Tibial nerve (tissue), 4 donors: ENCODE data around the gene SPINK7. TPM values are rescaled to one million over a fixed set of nuclear protein-coding genes. Genes with fewer than 3 reads are reported as not detected.

Experiments used
- DNase-seq, 2 donors: peaks; one replicate each; pipeline ENCODE4 v3.0.0-alpha.2; 2019; ENCODE audit warnings: low spot score in 2 of 2
- H3K27ac ChIP-seq, 4 donors: fragments of 200-600 bp; sonication (generic) in 3 of 4; one replicate each; pipeline ENCODE4 v1.5.1; 2017 to 2019; ENCODE audit warnings: mild to moderate bottlenecking in 1 of 4
- H3K27me3 ChIP-seq, 2 donors: fragments of 200-600 bp; sonication (generic) in 1 of 2; one replicate each; pipeline versions ENCODE4 v1.5.1 to v1.6.0; 2017 to 2019
- H3K36me3 ChIP-seq, 3 donors: fragments of 200-600 bp; sonication (generic); one replicate each; pipeline ENCODE4 v1.5.1; 2018 to 2019
- H3K4me1 ChIP-seq, 4 donors: fragments of 200-600 bp; sonication (generic) in 3 of 4; one replicate each; pipeline ENCODE4 v1.5.1; 2017 to 2019
- H3K4me3 ChIP-seq, 4 donors: fragments of 200-600 bp; sonication (generic) in 3 of 4; one replicate each; pipeline ENCODE4 v1.5.1; 2017 to 2019; ENCODE audit warnings: mild to moderate bottlenecking in 1 of 4, moderate library complexity in 1 of 4
- H3K9me3 ChIP-seq, 4 donors: fragments of 200-600 bp; sonication (generic) in 3 of 4; one replicate each; pipeline ENCODE4 v1.5.1; 2017 to 2019
- EP300 ChIP-seq, 2 donors: sonication (generic); formaldehyde crosslinking; IDR thresholded peaks; one replicate each; pipeline ENCODE4 v1.6.1; 2017; ENCODE audit warnings: antibody characterized with exemption in 2 of 2, mild to moderate bottlenecking in 1 of 2
- POLR2A ChIP-seq, 2 donors: fragments of 450-650 bp; IDR thresholded peaks; one replicate each; pipeline ENCODE4 v1.6.1; 2017; ENCODE audit warnings: antibody characterized with exemption in 2 of 2, mild to moderate bottlenecking in 2 of 2, moderate library complexity in 2 of 2
- WGBS, 2 donors: methylation state at CpG; one replicate each; pipeline ENCODE4 v1.1.5; 2018; 5-methylcytosine and 5-hydroxymethylcytosine counted together
- total RNA-seq, 4 donors: library from RNA; depleted of rRNA; stranded (reverse); fragments of >200 nt; gene quantifications; one replicate each; pipeline ENCODE4 v1.1.0, GENCODE V29; 2016
- TF ChIP-seq, protein P1 (sequence below), 5 experiments: fragments of 200-600 bp in 3 of 5; fragments of 450-650 bp in 2 of 5; sonication (generic) in 3 of 5; IDR thresholded peaks; one replicate each; pipeline ENCODE4 v1.5.1; 2016 to 2019; ENCODE audit warnings: antibody characterized with exemption in 5 of 5, mild to moderate bottlenecking in 3 of 5, moderate library complexity in 2 of 5

Gene SPINK7
- total RNA-seq, 4 donors from 2014 or later, result not detected

DNA sequence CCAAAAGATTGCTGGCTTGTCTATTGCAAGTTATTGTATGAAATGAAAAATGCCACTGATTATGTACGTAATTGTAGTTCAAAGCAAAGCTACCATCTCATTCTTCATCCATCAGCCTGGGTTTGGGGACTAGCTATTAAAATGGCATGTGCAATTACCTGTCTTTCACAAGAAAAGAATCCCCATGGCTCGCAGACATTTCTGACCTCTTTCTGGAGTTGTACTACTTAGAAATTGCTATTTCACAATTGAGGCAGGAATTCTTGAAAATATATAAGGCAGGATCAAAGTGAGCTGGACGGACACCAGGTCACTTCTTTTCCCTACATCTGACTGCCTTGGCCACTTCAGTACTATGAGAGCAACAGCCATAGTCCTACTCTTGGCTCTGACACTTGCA is 23.0 kb downstream of the SPINK7 start, which contains the start of gene SPINK9:
TSS of gene SPINK9 (plus strand) at position 301 of the 400 bp plus-strand sequence. CDS start at position 356, 55 bp downstream.
- TF ChIP-seq EP300 (IDR thresholded peaks at IDR 0.05) (no peak), POLR2A (IDR thresholded peaks at IDR 0.05) (no peak)
- TF ChIP-seq, protein P1, sequence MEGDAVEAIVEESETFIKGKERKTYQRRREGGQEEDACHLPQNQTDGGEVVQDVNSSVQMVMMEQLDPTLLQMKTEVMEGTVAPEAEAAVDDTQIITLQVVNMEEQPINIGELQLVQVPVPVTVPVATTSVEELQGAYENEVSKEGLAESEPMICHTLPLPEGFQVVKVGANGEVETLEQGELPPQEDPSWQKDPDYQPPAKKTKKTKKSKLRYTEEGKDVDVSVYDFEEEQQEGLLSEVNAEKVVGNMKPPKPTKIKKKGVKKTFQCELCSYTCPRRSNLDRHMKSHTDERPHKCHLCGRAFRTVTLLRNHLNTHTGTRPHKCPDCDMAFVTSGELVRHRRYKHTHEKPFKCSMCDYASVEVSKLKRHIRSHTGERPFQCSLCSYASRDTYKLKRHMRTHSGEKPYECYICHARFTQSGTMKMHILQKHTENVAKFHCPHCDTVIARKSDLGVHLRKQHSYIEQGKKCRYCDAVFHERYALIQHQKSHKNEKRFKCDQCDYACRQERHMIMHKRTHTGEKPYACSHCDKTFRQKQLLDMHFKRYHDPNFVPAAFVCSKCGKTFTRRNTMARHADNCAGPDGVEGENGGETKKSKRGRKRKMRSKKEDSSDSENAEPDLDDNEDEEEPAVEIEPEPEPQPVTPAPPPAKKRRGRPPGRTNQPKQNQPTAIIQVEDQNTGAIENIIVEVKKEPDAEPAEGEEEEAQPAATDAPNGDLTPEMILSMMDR (IDR thresholded peaks at IDR 0.05), result no peak
- peaks cover 0 to 17% (median 0%) of the 10 kb centered on the region in 3 donors for H3K36me3 ChIP-seq
- no peaks in the 10 kb centered on the region for H3K4me1 ChIP-seq
- 87 to 93% methylated on average over 3 of the region's 3 CpGs for WGBS, 2 donors
- no peaks in the 10 kb centered on the region for H3K27me3 ChIP-seq
- no peak within 1 kb of the TSS for H3K4me3 ChIP-seq
- H3K27ac ChIP-seq, result no peak within 1 kb of the TSS
- DNase-seq, result no peak
- H3K9me3 ChIP-seq, result peaks cover 0 to 16% (median 2%) of the 10 kb centered on the region in 4 donors

GRCh38 chr5:148336704-148337435 is 24.6 kb downstream of the SPINK7 start:
- H3K36me3 ChIP-seq, result peaks cover 0 to 9% (median 0%) of the 10 kb centered on the region in 3 donors
- H3K4me3 ChIP-seq, result no peak overlapping the region
- TF ChIP-seq POLR2A (IDR thresholded peaks at IDR 0.05) (no peak), EP300 (IDR thresholded peaks at IDR 0.05) (no peak)
- TF ChIP-seq, protein P1 (IDR thresholded peaks at IDR 0.05), result no peak
- H3K9me3 ChIP-seq, result peaks cover 0 to 3% (median 0%) of the 10 kb centered on the region in 4 donors
- DNase-seq, result no peak
- 64 to 73% methylated on average over 3 of the region's 3 CpGs for WGBS, 2 donors
- no peaks in the 10 kb centered on the region for H3K4me1 ChIP-seq
- no peaks in the 10 kb centered on the region for H3K27me3 ChIP-seq
- no peak overlapping the region for H3K27ac ChIP-seq

DNA sequence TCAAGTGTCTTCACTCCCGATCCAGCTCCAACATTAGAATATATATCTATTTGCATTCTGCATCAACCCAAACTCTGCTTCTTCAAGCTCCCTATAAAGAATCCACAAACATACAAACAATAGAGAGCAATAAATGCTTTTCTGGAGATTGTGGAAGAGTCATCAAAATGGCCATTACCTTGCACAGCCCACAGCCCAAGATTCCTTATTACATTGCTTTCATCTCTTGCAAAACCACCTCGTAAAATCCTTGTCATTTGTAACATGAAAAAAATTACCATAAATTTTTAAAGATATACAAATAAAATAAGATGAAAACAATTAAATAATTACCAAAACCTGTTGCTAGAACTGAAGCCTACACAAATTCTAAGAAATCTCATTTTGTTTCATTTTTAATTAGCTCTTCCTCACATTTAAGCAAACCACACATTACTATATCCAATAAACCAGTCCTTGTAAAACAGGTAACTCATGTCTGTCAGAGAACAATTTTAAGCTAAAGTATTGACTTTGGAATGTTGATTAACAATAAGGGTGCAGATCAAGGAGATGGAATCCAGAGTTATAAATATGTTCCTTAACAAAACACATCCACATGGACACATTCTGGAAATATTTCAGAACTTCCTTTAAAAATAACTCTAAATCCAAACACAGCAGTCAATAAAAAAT is 30.3 kb downstream of the SPINK7 start:
- Histone ChIP-seq H3K36me3 (no peaks in the 10 kb centered on the region), H3K27ac (no peak overlapping the region), H3K9me3 (no peaks in the 10 kb centered on the region), H3K27me3 (no peaks in the 10 kb centered on the region), H3K4me3 (no peak overlapping the region), H3K4me1 (no peaks in the 10 kb centered on the region)
- WGBS, 2 donors, result 88 to 97% methylated on average over 2 of the region's 2 CpGs
- no peak for DNase-seq
- TF ChIP-seq, protein P1 (IDR thresholded peaks at IDR 0.05), result no peak
- TF ChIP-seq EP300 (IDR thresholded peaks at IDR 0.05) (no peak), POLR2A (IDR thresholded peaks at IDR 0.05) (no peak)

- TF ChIP-seq, protein P1 (IDR thresholded peaks at IDR 0.05), result no peak
- TF ChIP-seq POLR2A (IDR thresholded peaks at IDR 0.05) (no peak), EP300 (IDR thresholded peaks at IDR 0.05) (no peak)
- Histone ChIP-seq H3K9me3 (no peaks in the 10 kb centered on the region), H3K27me3 (no peaks in the 10 kb centered on the region), H3K36me3 (no peaks in the 10 kb centered on the region), H3K4me3 (no peak overlapping the region), H3K4me1 (no peaks in the 10 kb centered on the region), H3K27ac (no peak overlapping the region)
- 45 to 67% methylated on average over 2 of the region's 2 CpGs for WGBS, 2 donors
- DNase-seq, result no peak
Measured at GRCh38 chr5:148343046-148343407, 30.8 kb downstream of the SPINK7 start.
